ENCODE data around the gene CDKL1. TPM values are rescaled to one million over a fixed set of nuclear protein-coding genes. Genes with fewer than 3 reads are reported as not detected.

CDKL1 gene
- total RNA-seq, 4 donors from 2014 or later = 11.2 to 17.7 (median 12.3) TPM

DNA sequence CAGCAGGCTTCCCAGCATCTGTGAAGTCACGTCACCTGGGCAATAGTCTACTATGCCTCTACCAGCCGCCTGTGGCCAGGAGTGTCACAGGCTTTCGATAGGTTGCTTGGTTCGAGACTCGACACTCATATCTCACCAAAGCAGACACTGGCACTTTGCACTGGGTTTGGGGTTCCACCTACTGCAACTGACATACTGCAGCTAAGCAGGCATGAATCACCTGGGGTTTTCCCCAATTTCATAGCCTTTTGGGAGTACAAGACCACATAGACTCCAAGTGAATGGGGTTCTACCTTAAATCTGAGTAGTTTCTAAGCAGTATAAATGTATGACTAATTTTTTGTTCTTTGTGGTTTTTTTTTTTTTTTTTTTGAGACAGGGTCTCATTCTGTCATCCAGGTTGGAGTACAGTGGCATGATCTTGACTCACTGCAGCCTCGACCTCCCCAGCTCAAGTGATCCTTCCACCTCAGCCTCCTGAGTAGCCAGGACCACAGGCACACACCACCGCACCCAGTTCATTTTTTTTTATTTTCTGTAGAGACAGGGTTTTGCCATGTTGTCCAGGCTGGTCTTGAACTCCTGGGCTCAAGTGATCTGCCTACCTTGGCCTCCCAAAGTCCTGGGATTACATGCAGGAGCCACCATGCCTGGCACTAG is 52.4 kb downstream of the CDKL1 start:
- H3K4me3 ChIP-seq = no peak overlapping the region
- no peak for DNase-seq (ENCODE audit: extremely low spot score)
- H3K27ac ChIP-seq (replicated peaks in 1 of 4) = peak overlapping the region in 2 of 4 donors; percentile 57 to 73
- intact Hi-C loops (cut with DNase I) = loop anchor here (10.0 kb wide), 1 partner anchor 51 kb away; the partner anchor contains the start of gene CDKL1
- H3K4me1 ChIP-seq = peaks cover 26 to 62% (median 58%) of the 10 kb centered on the region in 4 donors
- WGBS = 97% methylated on average over 7 of the region's 7 CpGs
- H3K27me3 ChIP-seq = no peaks in the 10 kb centered on the region
- no peaks in the 10 kb centered on the region for H3K9me3 ChIP-seq
- peaks cover 0 to 2% (median 0%) of the 10 kb centered on the region in 4 donors for H3K36me3 ChIP-seq
- no peak for TF ChIP-seq EP300 (IDR thresholded peaks at IDR 0.05)

DNA sequence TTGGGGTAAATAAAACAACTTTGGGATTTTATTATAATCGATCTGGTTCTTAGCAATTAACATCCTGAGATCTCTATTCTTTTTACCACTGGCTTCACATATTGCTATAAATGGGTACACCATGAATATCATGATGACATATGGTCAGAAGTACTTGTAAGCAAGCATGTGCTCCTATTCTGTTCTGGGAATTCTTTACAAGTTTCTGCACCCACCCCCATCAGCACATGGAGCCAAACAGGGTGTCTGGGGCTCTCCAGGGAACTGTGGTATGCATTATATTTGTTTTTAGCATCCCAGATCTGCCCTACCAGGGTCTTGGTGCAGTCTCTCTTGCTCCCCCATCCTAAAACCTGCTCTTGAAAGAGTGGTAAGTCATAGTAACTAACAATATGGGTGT is 53.2 kb downstream of the CDKL1 start:
- H3K27me3 ChIP-seq = no peaks in the 10 kb centered on the region
- WGBS = 60% methylated on average over 1 of the region's 1 CpG
- H3K36me3 ChIP-seq = peaks cover 0 to 6% (median 3%) of the 10 kb centered on the region in 4 donors
- DNase-seq (ENCODE audit: extremely low spot score) = no peak
- peaks cover 26 to 60% (median 57%) of the 10 kb centered on the region in 4 donors for H3K4me1 ChIP-seq
- H3K9me3 ChIP-seq = no peaks in the 10 kb centered on the region
- TF ChIP-seq POLR2A (IDR thresholded peaks at IDR 0.05; ENCODE audit: low read depth) = no peak
- TF ChIP-seq CTCF (IDR thresholded peaks at IDR 0.05) = no peak
- TF ChIP-seq EP300 (IDR thresholded peaks at IDR 0.05) = no peak
- TF ChIP-seq POLR2AphosphoS5 (IDR thresholded peaks at IDR 0.05) = no peak
- intact Hi-C loops (cut with DNase I) = loop anchor here (10.0 kb wide), 1 partner anchor 51 kb away; the partner anchor contains the start of gene CDKL1
- H3K27ac ChIP-seq (replicated peaks in 1 of 4) = peak overlapping the region in 2 of 4 donors; percentile 73 to 74
- H3K4me3 ChIP-seq = no peak overlapping the region

GRCh38 chr14:50342221-50343078 is 54.2 kb downstream of the CDKL1 start:
- peaks cover 21 to 52% (median 51%) of the 10 kb centered on the region in 4 donors for H3K4me1 ChIP-seq
- intact Hi-C loops (cut with DNase I) = loop anchor here (10.0 kb wide), 1 partner anchor 52 kb away; the partner anchor contains the start of gene CDKL1
- H3K27me3 ChIP-seq = no peaks in the 10 kb centered on the region
- H3K9me3 ChIP-seq = no peaks in the 10 kb centered on the region
- peak overlapping the region; percentile 22 to 47 (median 43) for H3K4me3 ChIP-seq
- WGBS = 4% methylated on average over 8 of the region's 8 CpGs
- no peak for TF ChIP-seq POLR2A (IDR thresholded peaks at IDR 0.05; ENCODE audit: low read depth)
- TF ChIP-seq POLR2AphosphoS5 (IDR thresholded peaks at IDR 0.05) = peak; percentile 7 to 43
- peak; percentile 21 to 47 (median 43) for TF ChIP-seq CTCF (IDR thresholded peaks at IDR 0.05)
- peaks cover 0 to 11% (median 3%) of the 10 kb centered on the region in 4 donors for H3K36me3 ChIP-seq
- DNase-seq (ENCODE audit: extremely low spot score) = peak; percentile 90
- H3K27ac ChIP-seq (replicated peaks in 1 of 4) = peak overlapping the region; percentile 64 to 74 (median 70)

- Histone ChIP-seq H3K9me3 (no peaks in the 10 kb centered on the region), H3K27me3 (no peaks in the 10 kb centered on the region), H3K4me1 (peaks cover 30 to 57% (median 51%) of the 10 kb centered on the region in 4 donors), H3K27ac (replicated peaks in 1 of 4) (no peak overlapping the region), H3K4me3 (no peak overlapping the region), H3K36me3 (peaks cover 0 to 11% (median 3%) of the 10 kb centered on the region in 4 donors)
- intact Hi-C loops (cut with DNase I) = loop anchor here (10.0 kb wide), 1 partner anchor 54 kb away; the partner anchor contains the start of gene CDKL1
- WGBS = 95% methylated on average over 9 of the region's 9 CpGs
- TF ChIP-seq POLR2AphosphoS5 (IDR thresholded peaks at IDR 0.05) (no peak), CTCF (IDR thresholded peaks at IDR 0.05) (no peak)
- DNase-seq (ENCODE audit: extremely low spot score) = peak; percentile 37
Observed at GRCh38 chr14:50340963-50341362, 55.7 kb downstream of the CDKL1 start.

DNA sequence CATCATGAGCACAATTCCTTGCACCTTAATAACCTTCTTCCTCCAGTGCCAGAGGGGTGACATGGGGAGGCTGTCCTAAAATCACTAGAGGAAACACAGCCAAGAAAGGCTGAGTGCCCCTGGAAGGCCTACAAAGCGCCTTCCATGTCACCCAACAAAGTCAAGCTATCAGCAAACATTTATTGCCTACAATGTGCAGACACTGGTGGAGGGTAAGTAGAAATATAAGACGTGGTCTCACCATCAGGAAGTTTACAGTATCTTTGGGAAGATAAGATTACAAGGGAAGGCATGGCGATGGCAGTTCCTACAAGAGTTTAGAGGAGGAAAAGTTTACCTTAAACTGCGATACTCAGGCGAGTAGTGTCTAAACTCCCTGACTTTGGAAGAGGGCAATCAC is 56.6 kb downstream of the CDKL1 start:
- Histone ChIP-seq H3K27ac (replicated peaks in 1 of 4) (no peak overlapping the region), H3K4me1 (peaks cover 37 to 57% (median 51%) of the 10 kb centered on the region in 4 donors), H3K36me3 (peaks cover 0 to 11% (median 3%) of the 10 kb centered on the region in 4 donors), H3K9me3 (no peaks in the 10 kb centered on the region), H3K27me3 (no peaks in the 10 kb centered on the region), H3K4me3 (no peak overlapping the region)
- DNase-seq (ENCODE audit: extremely low spot score) = peak; percentile 24
- intact Hi-C loops (cut with DNase I) = loop anchor here (10.0 kb wide), 1 partner anchor 55 kb away; the partner anchor contains the start of gene CDKL1
- TF ChIP-seq EP300 (IDR thresholded peaks at IDR 0.05) (no peak), POLR2A (IDR thresholded peaks at IDR 0.05; ENCODE audit: low read depth) (no peak), CTCF (IDR thresholded peaks at IDR 0.05) (no peak), POLR2AphosphoS5 (IDR thresholded peaks at IDR 0.05) (no peak)
- WGBS = 94% methylated on average over 5 of the region's 5 CpGs
